B cell (primary cell): Measurements from ENCODE around the gene TMOD1. TPM values are rescaled to one million over a fixed set of nuclear protein-coding genes. Genes with fewer than 3 reads are reported as not detected.
"Not testable (repeated sequence)": the region's sequence is repeated elsewhere in the genome, so short reads cannot be mapped to it uniquely, and the experiment has no call there.

Experiments
- ATAC-seq: fragments of 200-7000 bp; cut with Tn5 transposase; one replicate; pipeline ENCODE4 v1.10.0; 2021; ENCODE audit warnings: low read depth, mild to moderate bottlenecking, moderate number of reproducible peaks, moderate library complexity
- CTCF ChIA-PET: fragments of 350-600 bp; sonication (Branson Sonifier 250); formaldehyde crosslinking; loops from one replicate; lab custom pipeline; 2021; ENCODE audit warnings: antibody characterized with exemption, inconsistent platforms; lab: Charles Lee
- POLR2A ChIA-PET: fragments of 350-600 bp; sonication (Branson Sonifier 250); formaldehyde crosslinking; loops from one replicate; lab custom pipeline; 2021; ENCODE audit warnings: antibody characterized with exemption; lab: Charles Lee
- DNase-seq: peaks from one replicate; pipeline ENCODE4 v3.0.0; 2013
- H2AFZ ChIP-seq: 2 replicates; pipeline ENCODE4 v1.6.1; 2012; ENCODE audit warnings: mild to moderate bottlenecking, low read depth, low read length; ENCODE audit not compliant: insufficient read depth, poor library complexity, severe bottlenecking
- H3K27ac ChIP-seq, 2 donors: 1 replicate in 1 of 2; 2 replicates in 1 of 2; pipeline ENCODE4 v1.5.1; 2012 to 2013; ENCODE audit warnings: low read length in 2 of 2, mild to moderate bottlenecking in 2 of 2, moderate library complexity in 1 of 2
- H3K27me3 ChIP-seq, 4 experiments: fragments of 200-600 bp in 1 of 4; sonication (generic) in 1 of 4; replicated peaks in 1 of 4; 1 replicate in 2 of 4; 2 replicates in 2 of 4; pipeline versions ENCODE4 v1.6.1 to v1.7.0; 2013 to 2016; ENCODE audit warnings: low read length in 3 of 4, mild to moderate bottlenecking in 2 of 4, mixed read lengths in 1 of 4, moderate library complexity in 1 of 4; ENCODE audit not compliant: insufficient read depth in 4 of 4, control insufficient read depth in 3 of 4; ENCODE audit errors: control extremely low read depth in 1 of 4
- H3K36me3 ChIP-seq, 2 experiments: replicated peaks in 1 of 2; 1 replicate in 1 of 2; 2 replicates in 1 of 2; pipeline versions ENCODE4 v1.6.1 to v1.7.1; 2013; ENCODE audit warnings: low read length in 1 of 2; ENCODE audit not compliant: insufficient read depth in 2 of 2, control insufficient read depth in 1 of 2; ENCODE audit errors: control extremely low read depth in 1 of 2, extremely low read depth in 1 of 2
- H3K4me1 ChIP-seq, 2 donors: fragments of 200-600 bp in 1 of 2; sonication (generic) in 1 of 2; 1 replicate in 1 of 2; 2 replicates in 1 of 2; pipeline versions ENCODE4 v1.5.1 to v1.6.1; 2013 to 2017; ENCODE audit warnings: low read length in 2 of 2; ENCODE audit not compliant: control insufficient read depth in 2 of 2, insufficient read depth in 2 of 2
- H3K4me2 ChIP-seq: replicated peaks from 2 replicates; pipeline ENCODE3; 2012; ENCODE audit warnings: mild to moderate bottlenecking, low read depth, low read length; ENCODE audit not compliant: poor library complexity, severe bottlenecking
- H3K4me3 ChIP-seq, 5 experiments: fragments of 200-600 bp in 1 of 5; sonication (generic) in 1 of 5; 1 replicate in 3 of 5; 2 replicates in 2 of 5; pipeline versions ENCODE4 v1.5.1 to v1.7.0; 2011 to 2016; ENCODE audit warnings: low read length in 4 of 5, mild to moderate bottlenecking in 4 of 5, low read depth in 2 of 5, control low read depth in 1 of 5, moderate library complexity in 1 of 5; ENCODE audit not compliant: insufficient read depth in 1 of 5; ENCODE audit errors: control extremely low read depth in 1 of 5, extremely low read depth in 1 of 5
- H3K79me2 ChIP-seq: fragments of 200-600 bp; sonication (generic); one replicate; pipeline ENCODE4 v1.6.0; 2016; ENCODE audit warnings: low read length; ENCODE audit not compliant: control insufficient read depth, insufficient read depth
- H3K9ac ChIP-seq: fragments of 200-600 bp; sonication (generic); 2 replicates; pipeline ENCODE4 v1.6.1; 2017; ENCODE audit warnings: mild to moderate bottlenecking, low read length, moderate library complexity
- H3K9me3 ChIP-seq, 3 donors: one replicate each; pipeline versions ENCODE4 v1.6.1 to v1.7.1; 2013; ENCODE audit warnings: low read length in 2 of 3; ENCODE audit not compliant: control insufficient read depth in 2 of 3, insufficient read depth in 1 of 3; ENCODE audit errors: control extremely low read depth in 1 of 3
- H4K20me1 ChIP-seq: 2 replicates; pipeline ENCODE4 v1.6.0; 2012; ENCODE audit warnings: mild to moderate bottlenecking, low read length; ENCODE audit not compliant: insufficient read depth, control insufficient read depth, poor library complexity, severe bottlenecking
- H3K27ac Mint-ChIP-seq: one replicate; pipeline ENCODE4 v1.8.0; 2021; ENCODE audit warnings: mixed read lengths
- H3K27me3 Mint-ChIP-seq: one replicate; pipeline ENCODE4 v1.8.0; 2021; ENCODE audit warnings: mixed read lengths
- H3K4me1 Mint-ChIP-seq: one replicate; pipeline ENCODE4 v1.8.0; 2021; ENCODE audit warnings: mixed read lengths
- H3K4me3 Mint-ChIP-seq: one replicate; pipeline ENCODE4 v1.8.0; 2021; ENCODE audit warnings: mixed read lengths
- H3K9me3 Mint-ChIP-seq: one replicate; pipeline ENCODE4 v1.8.0; 2022; ENCODE audit warnings: mixed read lengths; ENCODE audit not compliant: insufficient read depth
- CTCF ChIP-seq: fragments of 200-600 bp; IDR thresholded peaks from one replicate; pipeline ENCODE4 v1.8.0; 2022; ENCODE audit warnings: antibody characterized with exemption, mild to moderate bottlenecking
- EZH2 ChIP-seq: IDR thresholded peaks from 2 replicates; pipeline ENCODE4 v1.6.1; 2012; ENCODE audit warnings: borderline replicate concordance, low read depth, mild to moderate bottlenecking, moderate library complexity, low read length; ENCODE audit not compliant: insufficient read depth, poor library complexity, severe bottlenecking
- WGBS: methylation state at CpG from one replicate; pipeline ENCODE4 v1.1.5; 2013; ENCODE audit warnings: missing lambda C conversion rate; ENCODE audit not compliant: insufficient coverage; 5-methylcytosine and 5-hydroxymethylcytosine counted together
- intact Hi-C: fragments of 100-400 bp; cut with micrococcal nuclease; formaldehyde crosslinking; loops from one replicate; pipeline ENCODE4 v1.10.0; 2022
- polyA plus RNA-seq: library from polyadenylated mRNA; depleted of rRNA; stranded (reverse); fragments of >200 nt; gene quantifications from 2 replicates; pipeline ENCODE4 v1.2.3, GENCODE V29; 2012
- total RNA-seq, 2 donors: library from RNA; stranded (reverse); fragments of 120-200 nt in 1 of 2; gene quantifications; 1 replicate in 1 of 2; 2 replicates in 1 of 2; pipeline versions ENCODE4 v1.2.3 to v1.2.4, GENCODE V29; 2013 to 2022

Gene TMOD1
- total and polyA plus RNA-seq, 2 donors (not counting 1 experiment from before 2014, with no cell fraction given): 0.30 to 2.5 TPM

- H3K4me1 Mint-ChIP-seq: peaks cover 17% of the 10 kb centered on the region
- WGBS: 65% methylated on average over 17 of the region's 21 CpGs
- H3K9ac ChIP-seq: peak overlapping the region; percentile 63
- H4K20me1 ChIP-seq, H3K4me1 ChIP-seq, H3K9me3 ChIP-seq, intact Hi-C loops, H3K79me2 ChIP-seq, H3K36me3 ChIP-seq, H3K9me3 Mint-ChIP-seq, H3K27me3 ChIP-seq, H3K27me3 Mint-ChIP-seq: not testable (repeated sequence)
- peak; percentile 31 for ATAC-seq
- peak; percentile 60 for DNase-seq
- H3K4me3 Mint-ChIP-seq: peak overlapping the region; percentile 97
- H2AFZ ChIP-seq: peak overlapping the region; percentile 76
- peak overlapping the region; percentile 2 to 59 (median 53) for H3K4me3 ChIP-seq
- H3K27ac Mint-ChIP-seq: peak overlapping the region; percentile 88
- peak overlapping the region; percentile 71 for H3K4me2 ChIP-seq
- POLR2A ChIA-PET: interaction anchor here (1.3 kb wide), 1 partner anchor 24 kb away, joined by 3 read pairs; no protein-coding TSS in a partner anchor
- CTCF ChIA-PET: interaction anchor here (1.7 kb wide), 1 partner anchor 24 kb away, joined by 6 read pairs; no protein-coding TSS in a partner anchor
- peak overlapping the region in 1 of 2 donors; percentile 58 for H3K27ac ChIP-seq
These were observed 73.6 kb downstream of the TMOD1 start for GRCh38 chr9:97574921-97575672.

DNA sequence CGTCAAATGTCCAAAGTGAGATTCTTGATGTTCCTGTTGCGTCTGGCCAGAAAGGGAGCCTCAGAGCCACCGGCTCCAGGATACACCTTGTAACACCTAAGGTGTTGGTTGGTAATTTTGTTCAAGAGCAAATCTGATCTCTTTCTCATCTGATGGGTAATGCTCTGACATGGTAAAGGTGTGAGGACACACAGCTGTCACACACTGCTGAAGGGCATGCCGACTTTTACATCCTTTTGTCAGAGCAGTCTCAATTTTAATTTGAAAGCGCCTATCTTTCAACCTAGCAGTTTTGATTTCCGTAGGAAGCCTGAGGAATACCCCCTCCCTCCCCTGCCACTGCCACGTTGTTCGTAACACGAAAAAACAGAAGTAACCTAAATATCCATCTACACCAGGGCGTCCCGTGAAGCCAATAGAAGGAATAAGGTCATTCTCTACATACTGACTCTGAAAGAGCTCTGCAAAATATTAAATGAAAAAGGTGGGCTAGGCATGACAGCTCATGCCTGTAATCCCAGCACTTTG lies 74.3 kb downstream of the TMOD1 start:
- H3K27me3 Mint-ChIP-seq: no peaks in the 10 kb centered on the region
- peak overlapping the region; percentile 71 for H3K4me2 ChIP-seq
- H3K9ac ChIP-seq: peak overlapping the region; percentile 63
- POLR2A ChIA-PET: interaction anchor here (1.3 kb wide), 1 partner anchor 23 kb away, joined by 3 read pairs; no protein-coding TSS in a partner anchor
- WGBS: 43% methylated on average over 6 of the region's 11 CpGs
- no peaks in the 10 kb centered on the region for H3K9me3 Mint-ChIP-seq
- peak; percentile 11 for DNase-seq
- peaks cover 0 to 5% of the 10 kb centered on the region in 2 donors for H3K4me1 ChIP-seq
- H2AFZ ChIP-seq: peak overlapping the region; percentile 76
- H3K79me2 ChIP-seq: no peaks in the 10 kb centered on the region
- TF ChIP-seq EZH2 (no peak), CTCF (no peak)
- H3K36me3 ChIP-seq: no peaks in the 10 kb centered on the region
- no peak for ATAC-seq
- H3K27ac Mint-ChIP-seq: peak overlapping the region; percentile 88
- peaks cover 17% of the 10 kb centered on the region for H3K4me1 Mint-ChIP-seq
- H3K4me3 ChIP-seq: peak overlapping the region in 4 of 5 experiments; percentile 41 to 59 (median 56)
- CTCF ChIA-PET: interaction anchor here (1.7 kb wide), 1 partner anchor 23 kb away, joined by 6 read pairs; no protein-coding TSS in a partner anchor
- H3K27ac ChIP-seq: peak overlapping the region in 1 of 2 donors; percentile 58
- no peaks in the 10 kb centered on the region for H3K9me3 ChIP-seq
- H4K20me1 ChIP-seq: no peaks in the 10 kb centered on the region
- intact Hi-C loops: no loop called here
- peak overlapping the region; percentile 97 for H3K4me3 Mint-ChIP-seq
- H3K27me3 ChIP-seq: peaks cover 0 to 2% (median 0%) of the 10 kb centered on the region in 4 experiments
